HG03064 (cell line): ENCODE measurements around the gene GSN.

ENCODE experiments used
- ATAC-seq: cut with Tn5 transposase; IDR thresholded peaks from one replicate; pipeline ENCODE4 v1.9.1; 2021; ENCODE audit warnings: low read depth; ENCODE audit not compliant: unreplicated experiment

The GSN gene

DNA sequence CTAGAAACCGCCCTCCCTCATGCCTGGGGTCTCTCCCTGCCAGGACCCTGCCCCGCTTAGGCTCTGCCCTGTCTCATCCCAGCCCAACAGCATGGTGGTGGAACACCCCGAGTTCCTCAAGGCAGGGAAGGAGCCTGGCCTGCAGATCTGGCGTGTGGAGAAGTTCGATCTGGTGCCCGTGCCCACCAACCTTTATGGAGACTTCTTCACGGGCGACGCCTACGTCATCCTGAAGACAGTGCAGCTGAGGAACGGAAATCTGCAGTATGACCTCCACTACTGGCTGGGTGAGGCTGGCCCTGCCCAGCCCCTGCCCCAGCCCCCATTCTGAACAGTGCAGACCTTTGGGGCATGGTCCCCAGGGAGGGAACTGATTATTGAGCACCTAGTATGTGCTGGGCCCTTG lies 33.9 kb downstream of the GSN start:
- ATAC-seq: no peak

DNA sequence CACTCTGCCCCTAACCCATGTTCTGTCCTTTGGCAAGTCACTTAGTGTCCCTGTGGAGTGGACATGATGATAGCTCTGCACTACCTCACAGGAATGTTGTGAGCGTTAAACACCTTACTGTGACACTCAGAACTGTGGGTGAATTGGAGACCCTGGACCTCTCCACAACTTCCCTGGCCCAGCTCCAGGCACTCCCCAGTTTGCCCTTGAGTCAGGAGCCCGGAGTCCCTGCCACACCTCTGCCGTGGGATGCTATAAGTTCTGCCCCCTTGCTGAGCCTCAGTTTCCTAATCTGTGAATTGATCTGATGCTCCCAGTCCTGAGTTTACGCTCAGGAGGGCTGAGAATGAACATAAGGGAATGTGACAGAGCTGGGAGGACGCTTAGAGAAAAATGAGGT lies 34.4 kb downstream of the GSN start:
- no peak for ATAC-seq

DNA sequence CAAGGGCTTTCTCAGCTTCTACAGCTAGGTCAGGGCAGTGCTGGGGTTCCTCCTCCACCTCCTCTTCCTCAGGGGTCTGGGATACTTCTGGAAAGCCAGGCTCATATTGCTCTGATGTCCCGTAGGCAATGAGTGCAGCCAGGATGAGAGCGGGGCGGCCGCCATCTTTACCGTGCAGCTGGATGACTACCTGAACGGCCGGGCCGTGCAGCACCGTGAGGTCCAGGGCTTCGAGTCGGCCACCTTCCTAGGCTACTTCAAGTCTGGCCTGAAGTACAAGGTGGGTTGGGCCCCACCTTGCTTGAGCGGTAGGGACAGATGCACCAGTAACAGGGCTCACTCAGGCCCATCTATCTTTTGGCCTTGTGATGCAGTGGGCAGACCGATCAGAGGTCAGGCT lies 34.8 kb downstream of the GSN start:
- ATAC-seq: no peak

DNA sequence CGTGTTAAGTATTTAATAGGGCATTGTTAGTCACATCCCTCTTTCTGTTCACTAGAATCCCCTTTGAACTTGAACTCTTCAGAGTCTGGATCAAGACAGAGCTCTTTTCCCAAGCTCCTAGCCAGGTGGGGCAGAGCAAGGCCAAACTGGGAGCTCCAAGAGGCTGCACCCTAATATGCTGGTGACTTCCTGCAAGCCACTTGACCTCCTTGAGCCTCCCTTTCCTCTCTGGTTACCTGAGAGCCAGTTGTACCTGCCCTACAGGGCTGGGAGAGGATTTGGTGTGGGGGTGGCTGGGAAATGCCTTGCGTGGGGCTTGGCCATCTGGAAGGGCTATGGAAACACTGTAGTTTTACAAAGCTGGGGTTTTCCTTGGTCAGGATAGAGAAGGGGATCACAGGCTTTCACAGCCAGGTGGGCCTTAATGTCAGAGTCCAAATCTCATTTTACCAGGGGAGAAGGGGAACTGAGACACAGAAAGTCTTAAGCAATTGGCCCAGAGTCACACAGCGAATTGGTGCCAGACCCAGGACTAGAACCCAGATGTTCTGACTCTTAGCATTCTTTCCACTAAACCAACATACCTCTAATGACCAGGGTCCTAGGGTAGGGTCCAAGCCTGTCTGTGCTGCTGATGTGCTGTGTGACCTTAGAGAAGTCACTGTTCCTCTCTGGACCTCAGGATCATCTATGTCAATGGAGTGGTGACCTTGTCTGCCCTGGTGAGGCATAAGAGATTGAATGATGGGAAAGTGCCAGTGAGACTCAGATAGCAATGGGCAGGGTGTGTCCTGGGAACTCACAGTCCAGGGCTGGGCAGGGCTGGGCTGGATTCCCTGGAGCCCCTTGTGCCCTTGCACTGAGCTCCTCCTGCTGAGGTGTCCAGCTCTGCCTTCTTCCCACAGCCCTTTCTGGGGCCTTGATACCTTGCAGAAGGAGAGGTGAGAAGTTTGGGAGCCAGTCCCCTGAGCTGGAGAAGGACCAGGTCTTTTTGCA lies 35.8 kb downstream of the GSN start:
- ATAC-seq: no peak

DNA sequence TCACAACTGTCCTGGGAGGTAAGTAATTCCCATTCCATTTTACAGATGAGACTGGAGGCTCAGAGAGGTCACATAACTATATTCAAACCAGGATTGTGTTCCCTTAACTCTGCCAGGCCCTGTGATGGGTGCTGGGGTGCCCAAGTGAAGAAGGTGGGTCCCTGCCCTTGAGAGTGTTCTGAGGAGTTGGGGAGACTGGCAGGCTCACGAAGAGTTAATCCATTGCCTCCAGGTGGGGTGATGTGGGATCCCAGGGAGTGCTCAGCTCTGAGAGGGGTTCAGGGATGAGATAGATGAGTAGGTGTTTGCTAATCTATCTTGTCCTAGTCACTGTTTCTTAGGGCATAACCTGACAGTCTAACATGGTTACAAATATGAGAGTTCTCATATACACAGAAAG lies 36.7 kb downstream of the GSN start:
- no peak for ATAC-seq

DNA sequence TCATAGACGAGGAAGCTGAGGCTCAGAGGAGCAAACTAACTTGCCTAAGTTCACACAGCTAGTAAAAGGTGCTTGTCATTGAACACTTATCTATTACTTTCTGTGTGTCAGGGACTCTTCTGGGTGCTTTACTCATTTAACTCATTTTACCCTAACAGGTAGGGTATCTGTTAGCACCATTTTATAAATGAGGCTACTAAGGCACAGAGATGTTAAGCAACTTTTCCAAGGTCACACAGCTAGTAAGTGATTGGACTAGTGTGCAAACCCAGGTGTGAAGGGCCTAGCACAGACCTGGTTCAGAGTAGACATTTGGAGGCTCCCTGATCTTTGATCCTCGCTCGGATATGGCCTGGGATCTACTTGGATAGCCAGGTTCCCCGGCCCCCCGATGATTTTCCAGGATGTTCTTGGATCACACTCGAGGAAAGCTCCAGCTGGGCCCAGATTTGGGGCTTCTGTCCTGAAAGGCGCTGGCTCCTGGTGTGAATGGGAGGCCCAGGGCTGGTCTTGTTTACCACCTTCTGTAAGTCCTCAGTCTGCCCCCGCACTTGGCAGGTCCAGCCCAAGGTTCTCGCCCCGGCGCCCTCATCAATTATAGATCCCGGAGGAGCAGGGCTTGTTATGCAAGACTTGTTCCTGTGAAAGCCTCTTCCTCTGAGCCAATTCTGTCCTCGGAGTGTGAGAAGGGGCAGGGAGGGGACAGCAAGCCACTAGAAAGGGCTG lies 37.5 kb downstream of the GSN start:
- no peak for ATAC-seq

DNA sequence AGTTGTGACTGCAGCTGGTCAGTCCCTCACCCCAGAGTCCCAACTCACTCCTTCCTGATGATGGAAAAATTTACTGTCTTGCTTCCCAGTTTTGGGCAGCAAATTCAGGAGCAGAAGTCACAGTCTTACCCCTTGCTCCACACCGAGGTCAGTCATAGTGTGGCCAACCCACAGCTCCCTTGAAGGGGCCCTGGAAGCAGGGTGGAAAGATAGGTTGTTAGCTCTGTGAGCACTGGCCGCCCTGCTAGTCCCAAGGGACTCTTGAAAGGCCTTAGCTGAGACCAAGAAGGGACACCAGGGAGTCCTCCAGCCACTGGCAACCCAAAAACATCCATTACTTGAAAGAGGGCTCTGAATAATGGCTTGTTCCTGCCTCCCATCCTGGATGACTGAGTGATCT lies 40.0 kb downstream of the GSN start:
- ATAC-seq: no peak

DNA sequence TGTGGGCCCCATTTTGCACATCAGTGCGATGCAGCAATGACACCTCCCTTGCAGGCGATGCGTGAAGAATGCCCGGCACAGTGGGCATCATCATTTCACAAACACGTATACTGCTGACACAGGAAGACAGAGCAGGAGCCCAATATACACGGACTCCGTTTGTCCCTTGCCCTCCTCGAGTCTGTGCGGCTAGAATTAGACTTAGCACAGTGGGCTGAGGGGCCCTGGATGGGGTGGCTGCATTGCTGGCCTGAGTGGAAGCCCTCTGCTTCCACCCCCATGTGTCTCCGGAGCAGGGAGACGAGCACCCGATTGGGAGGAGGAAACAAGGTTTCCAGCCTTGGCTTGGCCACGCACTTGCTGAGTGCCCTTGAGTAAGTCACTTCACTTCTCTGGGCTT lies 40.8 kb downstream of the GSN start:
- no peak for ATAC-seq

DNA sequence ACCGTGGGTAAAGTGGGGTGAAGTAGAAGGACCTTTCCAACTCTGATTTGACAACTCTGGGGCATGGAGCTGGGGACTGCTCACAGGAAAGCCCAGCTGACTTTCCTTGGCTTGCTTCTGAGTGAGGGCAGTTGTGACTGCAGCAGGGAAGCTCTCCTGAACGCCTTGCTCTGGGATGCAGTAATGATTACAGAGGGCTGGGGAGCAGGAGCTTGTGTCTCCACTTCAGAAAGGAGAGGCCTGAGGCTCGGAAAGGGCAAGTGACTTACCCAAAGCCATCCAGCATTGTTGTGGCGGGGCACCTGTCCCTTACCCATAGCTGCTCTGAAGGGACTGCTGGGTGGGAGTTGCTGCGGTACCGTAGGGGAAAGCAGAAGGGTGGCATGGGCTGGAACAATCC lies 41.2 kb downstream of the GSN start:
- no peak for ATAC-seq

DNA sequence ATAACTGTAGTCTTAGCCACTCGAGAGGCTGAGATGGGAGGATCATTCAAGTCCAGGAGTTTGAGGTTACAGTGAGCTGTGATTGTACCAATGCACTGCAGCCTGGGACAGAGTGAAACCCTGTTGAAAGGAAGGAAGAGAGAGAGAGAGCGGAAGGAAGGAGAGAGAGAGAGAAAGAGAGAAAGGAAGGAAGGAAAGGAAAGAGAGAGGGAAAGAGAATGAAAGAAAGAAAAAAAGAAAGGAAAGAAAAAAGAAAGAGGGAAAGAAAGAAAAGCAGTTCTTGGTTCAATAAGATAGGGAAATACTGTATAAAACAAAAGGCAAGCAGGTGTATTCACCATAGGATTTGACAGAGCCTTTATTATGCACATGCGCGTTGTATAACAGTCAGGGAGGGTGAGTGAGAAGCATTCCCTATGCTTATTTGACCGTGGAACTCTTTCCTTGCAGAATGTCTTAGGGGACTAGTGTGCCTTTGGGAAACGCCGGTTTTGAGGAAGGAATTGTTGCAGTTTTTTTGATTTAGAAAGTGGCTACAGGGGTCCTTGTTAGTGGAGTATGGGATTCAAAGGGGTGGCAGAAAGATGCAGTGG lies 42.0 kb downstream of the GSN start:
- no peak for ATAC-seq

DNA sequence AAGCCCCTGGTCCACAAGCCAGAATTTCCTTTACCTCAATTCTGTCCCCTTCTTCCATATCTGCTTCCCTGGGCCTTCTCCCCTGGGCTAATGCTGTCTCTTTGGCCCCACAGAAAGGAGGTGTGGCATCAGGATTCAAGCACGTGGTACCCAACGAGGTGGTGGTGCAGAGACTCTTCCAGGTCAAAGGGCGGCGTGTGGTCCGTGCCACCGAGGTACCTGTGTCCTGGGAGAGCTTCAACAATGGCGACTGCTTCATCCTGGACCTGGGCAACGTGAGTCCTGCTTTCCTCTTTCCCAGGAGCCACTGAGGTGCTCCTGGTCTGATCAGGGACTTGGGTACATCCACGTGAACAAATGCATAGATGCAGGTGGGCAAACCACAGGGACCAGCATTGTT lies 42.6 kb downstream of the GSN start:
- no peak for ATAC-seq

DNA sequence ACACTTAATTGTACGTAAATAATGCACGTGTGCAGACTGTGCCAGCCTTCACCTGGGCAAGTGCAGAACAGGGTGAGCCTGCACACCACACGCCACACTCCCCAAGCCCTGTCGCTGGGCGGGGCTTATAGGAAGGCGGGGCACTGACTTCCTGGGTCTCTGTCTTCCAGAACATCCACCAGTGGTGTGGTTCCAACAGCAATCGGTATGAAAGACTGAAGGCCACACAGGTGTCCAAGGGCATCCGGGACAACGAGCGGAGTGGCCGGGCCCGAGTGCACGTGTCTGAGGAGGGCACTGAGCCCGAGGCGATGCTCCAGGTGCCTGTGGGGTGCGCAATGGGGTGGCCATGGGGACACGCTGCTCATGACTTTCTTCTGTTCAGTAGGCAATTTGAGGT lies 44.2 kb downstream of the GSN start:
- no peak for ATAC-seq

DNA sequence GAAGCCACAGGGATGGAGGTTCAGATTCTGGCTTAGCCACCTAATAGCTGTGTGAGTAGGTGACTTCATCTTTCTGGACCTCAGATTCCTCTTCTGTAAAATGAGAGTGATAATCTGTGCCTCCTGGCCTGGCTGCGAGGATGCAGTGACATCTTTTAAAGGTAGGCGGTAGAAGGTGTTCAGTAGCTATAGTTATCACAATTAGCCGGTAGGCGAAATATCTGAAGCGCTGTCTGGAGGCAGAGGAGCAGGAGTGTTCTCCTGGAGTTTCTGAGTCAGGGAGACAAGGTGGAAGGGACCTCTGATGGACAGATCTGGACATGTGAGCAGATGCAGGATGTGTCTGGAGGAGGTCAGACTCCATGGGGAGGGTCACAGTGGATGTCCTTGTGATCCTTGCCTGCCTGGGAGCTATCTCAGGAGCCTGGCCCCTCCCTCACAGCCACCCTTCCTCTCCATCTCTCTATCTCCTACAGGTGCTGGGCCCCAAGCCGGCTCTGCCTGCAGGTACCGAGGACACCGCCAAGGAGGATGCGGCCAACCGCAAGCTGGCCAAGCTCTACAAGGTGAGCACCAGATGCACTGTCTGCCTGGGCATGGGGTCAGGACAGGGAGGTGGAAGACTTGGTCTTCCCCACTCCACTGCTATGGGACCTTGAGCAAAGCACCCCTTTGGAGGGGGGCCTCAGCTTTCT lies 45.6 kb downstream of the GSN start:
- ATAC-seq: no peak

DNA sequence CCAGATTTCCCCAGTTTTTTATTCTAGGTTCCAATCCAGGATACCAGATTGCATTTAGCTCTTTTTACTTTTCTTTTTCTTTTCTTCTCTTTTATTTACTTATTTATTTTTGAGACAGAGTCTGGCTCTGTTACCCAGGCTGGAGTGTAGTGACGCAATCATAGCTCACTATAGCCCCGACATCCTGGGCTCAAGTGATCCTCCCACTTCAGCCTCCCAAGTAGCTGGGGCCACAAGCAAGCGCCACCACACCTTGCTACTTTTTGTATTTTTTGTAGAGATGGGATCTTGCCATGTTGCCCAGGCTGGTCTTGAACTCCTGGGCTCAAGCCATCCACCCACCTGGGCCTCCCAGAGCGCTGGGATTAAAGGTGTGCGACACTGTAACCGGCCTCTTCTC lies 48.4 kb downstream of the GSN start:
- ATAC-seq: no peak

DNA sequence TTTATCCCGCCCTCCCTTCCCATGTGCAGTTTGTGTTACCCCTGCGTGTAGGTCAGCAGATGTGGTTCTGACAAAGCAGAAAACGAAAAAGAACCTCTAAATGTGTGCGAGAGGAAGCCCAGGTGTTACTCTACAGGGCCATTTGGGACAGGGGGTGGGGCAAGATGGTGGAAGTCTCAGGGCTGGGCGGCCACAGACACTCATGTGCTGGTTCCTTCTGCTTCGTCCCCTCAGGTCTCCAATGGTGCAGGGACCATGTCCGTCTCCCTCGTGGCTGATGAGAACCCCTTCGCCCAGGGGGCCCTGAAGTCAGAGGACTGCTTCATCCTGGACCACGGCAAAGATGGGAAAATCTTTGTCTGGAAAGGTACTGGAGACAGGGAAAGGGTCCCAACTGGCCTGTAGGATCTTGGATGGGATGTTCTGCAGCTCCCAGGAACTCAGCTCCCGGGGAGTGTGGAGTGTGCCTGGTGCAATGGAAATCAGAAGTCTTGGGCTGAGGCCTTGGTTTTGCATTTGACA lies 49.0 kb downstream of the GSN start:
- no peak for ATAC-seq

DNA sequence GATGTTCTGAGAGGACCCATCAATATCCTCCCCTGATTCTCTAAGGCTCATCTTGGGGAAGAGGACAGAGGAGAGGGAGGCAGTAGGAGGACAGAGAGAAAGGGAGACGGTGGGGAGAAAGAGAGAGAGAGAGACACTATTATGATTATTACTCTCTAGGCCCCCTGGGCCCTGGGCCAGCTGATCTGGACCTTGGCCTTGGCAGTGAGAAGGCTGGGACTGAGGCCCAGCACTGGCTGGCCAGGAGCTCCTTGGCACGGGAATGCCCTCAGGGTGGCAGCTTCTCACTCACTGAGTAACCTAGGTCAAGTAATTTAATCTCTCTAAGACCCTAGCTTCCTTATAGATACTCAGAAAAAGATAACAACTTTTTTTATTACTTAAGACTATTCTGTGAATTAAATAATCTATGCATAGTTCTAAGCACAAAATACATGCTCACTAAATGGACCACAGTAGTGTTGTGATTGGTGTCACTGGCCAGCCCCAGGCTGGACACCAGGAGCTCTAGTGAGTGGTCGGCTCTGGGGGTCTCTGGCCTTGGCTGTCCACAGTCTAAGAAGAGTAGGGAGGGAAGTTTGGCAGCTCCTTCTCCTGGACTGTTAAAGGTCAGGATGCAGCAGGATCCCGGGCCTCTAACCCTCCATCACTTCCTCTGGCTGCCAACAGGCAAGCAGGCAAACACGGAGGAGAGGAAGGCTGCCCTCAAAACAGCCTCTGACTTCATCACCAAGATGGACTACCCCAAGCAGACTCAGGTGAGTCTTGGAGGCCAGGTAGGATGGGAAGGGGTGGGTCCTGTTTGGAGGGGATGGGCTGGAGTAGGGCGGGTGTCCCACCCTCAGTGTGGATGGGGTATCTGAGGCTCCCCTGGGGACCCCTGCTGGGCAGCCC lies 50.0 kb downstream of the GSN start:
- no peak for ATAC-seq

DNA sequence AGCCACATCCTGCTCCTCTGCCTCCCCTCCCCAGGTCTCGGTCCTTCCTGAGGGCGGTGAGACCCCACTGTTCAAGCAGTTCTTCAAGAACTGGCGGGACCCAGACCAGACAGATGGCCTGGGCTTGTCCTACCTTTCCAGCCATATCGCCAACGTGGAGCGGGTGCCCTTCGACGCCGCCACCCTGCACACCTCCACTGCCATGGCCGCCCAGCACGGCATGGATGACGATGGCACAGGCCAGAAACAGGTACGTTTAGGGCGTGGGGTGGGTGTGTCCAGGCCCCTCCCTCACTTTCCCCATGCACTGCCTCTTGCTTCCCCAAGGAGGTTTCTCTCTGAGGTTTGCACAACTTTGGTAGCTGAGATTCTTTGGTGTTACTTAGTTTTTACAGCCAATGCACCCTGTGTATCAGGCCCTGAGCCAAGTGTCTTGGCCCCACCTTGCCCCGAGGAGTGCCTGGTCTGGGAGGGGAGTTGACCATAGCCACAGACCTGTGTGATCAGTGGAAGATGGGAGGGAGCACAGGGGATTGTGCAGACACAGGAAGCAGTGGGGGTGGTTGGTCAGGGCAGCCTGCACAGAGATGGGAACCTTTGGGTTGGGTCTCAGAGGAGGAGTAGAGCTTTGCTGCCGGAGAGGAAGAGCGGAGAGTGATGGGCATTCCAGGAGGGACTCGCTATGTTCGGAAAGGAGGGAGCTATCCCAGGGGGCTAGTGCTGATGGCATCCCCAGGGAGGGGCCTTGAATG lies 50.8 kb downstream of the GSN start:
- no peak for ATAC-seq

DNA sequence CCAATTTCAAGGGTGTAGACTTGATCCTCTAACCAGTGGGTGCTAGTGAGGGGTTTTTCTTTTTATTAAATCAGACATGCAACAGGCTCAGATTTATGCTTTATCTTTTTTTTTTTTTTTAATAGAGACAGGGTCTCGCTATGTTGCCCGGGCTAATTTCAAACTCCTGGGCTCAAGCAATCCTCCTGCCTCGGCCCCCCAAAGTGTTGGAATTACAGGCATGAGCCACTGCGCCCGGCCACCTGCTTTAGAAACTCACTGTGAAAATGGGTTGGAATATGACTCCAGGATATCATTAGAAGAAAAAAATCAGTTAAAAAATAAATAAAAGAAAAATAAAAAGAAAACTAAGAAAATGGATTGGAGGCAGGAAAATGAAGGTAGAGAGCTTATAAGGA lies 51.4 kb downstream of the GSN start:
- ATAC-seq: no peak

DNA sequence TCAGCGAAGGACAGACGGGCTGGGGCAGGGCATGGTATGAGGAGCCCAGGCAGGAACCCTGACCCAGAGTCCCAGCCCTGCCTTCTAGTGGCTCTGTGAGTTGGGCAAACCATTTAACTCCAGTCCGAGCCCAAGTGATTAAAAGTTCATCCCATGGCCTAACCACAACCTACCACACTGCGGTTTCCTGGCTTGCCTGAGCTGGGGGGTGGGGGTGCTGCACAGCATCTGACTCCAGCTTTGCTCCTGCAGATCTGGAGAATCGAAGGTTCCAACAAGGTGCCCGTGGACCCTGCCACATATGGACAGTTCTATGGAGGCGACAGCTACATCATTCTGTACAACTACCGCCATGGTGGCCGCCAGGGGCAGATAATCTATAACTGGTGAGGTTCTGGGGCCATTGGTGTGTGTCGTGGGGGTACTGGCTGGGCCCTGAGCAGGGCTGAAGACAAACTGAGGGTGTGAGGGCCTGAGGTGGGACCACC lies 53.1 kb downstream of the GSN start:
- ATAC-seq: no peak
